ENCODE data around the gene PDZRN3. TPM values are rescaled to one million over a fixed set of nuclear protein-coding genes. Genes with fewer than 3 reads are reported as not detected.

The PDZRN3 gene
- total RNA-seq, 1 experiment from 2014 or later: not detected

GRCh38 chr3:73513260-73513659 is 111.5 kb downstream of the PDZRN3 start:
- Histone ChIP-seq H3K9me3 (ENCODE audit: insufficient read depth, low read depth) (no peaks in the 10 kb centered on the region), H3K27ac (no peak overlapping the region), H3K27me3 (ENCODE audit: insufficient read depth, low read depth) (peaks cover 22% of the 10 kb centered on the region), H3K9me2 (ENCODE audit: insufficient read depth) (no peaks in the 10 kb centered on the region), H3F3A (ENCODE audit: insufficient read depth, low read depth) (no peaks in the 10 kb centered on the region), H3K36me3 (ENCODE audit: low read depth) (no peaks in the 10 kb centered on the region), H3K4me2 (no peak overlapping the region), H3K4me3 (no peak overlapping the region), H2AFZ (no peak overlapping the region), H4K20me1 (ENCODE audit: insufficient read depth) (no peaks in the 10 kb centered on the region), H3K79me2 (ENCODE audit: low read depth) (no peaks in the 10 kb centered on the region), H3K4me1 (replicated peaks; ENCODE audit: insufficient read depth) (no peaks in the 10 kb centered on the region)
- ChIA-PET CTCF (no interaction called here), POLR2A (ENCODE audit: unreplicated experiment) (no interaction called here)
- no TSS peak for BruUV-seq (replicated peaks)
- intact Hi-C loops (cut with micrococcal nuclease; ENCODE audit: unreplicated experiment): no loop called here
- no peak for TF ChIP-seq CTCF (conservative IDR thresholded peaks at IDR 0.05)
- TF ChIP-seq EZH2 (IDR thresholded peaks at IDR 0.05; ENCODE audit: low read depth): no peak
- DNase-seq: no peak

GRCh38 chr3:73511571-73512525 is 112.9 kb downstream of the PDZRN3 start:
- CTCF ChIA-PET: no interaction called here
- DNase-seq: no peak
- H4K20me1 ChIP-seq (ENCODE audit: insufficient read depth): no peaks in the 10 kb centered on the region
- no peak for TF ChIP-seq EZH2 (IDR thresholded peaks at IDR 0.05; ENCODE audit: low read depth)
- no peak for TF ChIP-seq CTCF (conservative IDR thresholded peaks at IDR 0.05)
- intact Hi-C loops (cut with micrococcal nuclease; ENCODE audit: unreplicated experiment): no loop called here
- no peaks in the 10 kb centered on the region for H3F3A ChIP-seq (ENCODE audit: insufficient read depth, low read depth)
- no peaks in the 10 kb centered on the region for H3K79me2 ChIP-seq (ENCODE audit: low read depth)
- no TSS peak for BruUV-seq (replicated peaks)
- no peaks in the 10 kb centered on the region for H3K36me3 ChIP-seq (ENCODE audit: low read depth)
- H3K9me3 ChIP-seq (ENCODE audit: insufficient read depth, low read depth): no peaks in the 10 kb centered on the region
- POLR2A ChIA-PET (ENCODE audit: unreplicated experiment): no interaction called here
- H3K27ac ChIP-seq: no peak overlapping the region
- H3K9me2 ChIP-seq (ENCODE audit: insufficient read depth): no peaks in the 10 kb centered on the region
- H3K4me3 ChIP-seq: no peak overlapping the region
- H3K27me3 ChIP-seq (ENCODE audit: insufficient read depth, low read depth): peaks cover 22% of the 10 kb centered on the region
- no peak overlapping the region for H3K4me2 ChIP-seq
- no peaks in the 10 kb centered on the region for H3K4me1 ChIP-seq (replicated peaks; ENCODE audit: insufficient read depth)
- H2AFZ ChIP-seq: no peak overlapping the region

GRCh38 chr3:73510784-73511183 is 114.0 kb downstream of the PDZRN3 start:
- no peak for DNase-seq
- TF ChIP-seq EZH2 (IDR thresholded peaks at IDR 0.05; ENCODE audit: low read depth) (no peak), CTCF (conservative IDR thresholded peaks at IDR 0.05) (no peak)
- CTCF ChIA-PET: no interaction called here
- Histone ChIP-seq H3K9me3 (ENCODE audit: insufficient read depth, low read depth) (no peaks in the 10 kb centered on the region), H3K4me2 (no peak overlapping the region), H2AFZ (no peak overlapping the region), H3K27ac (no peak overlapping the region), H3K4me3 (no peak overlapping the region), H3K79me2 (ENCODE audit: low read depth) (no peaks in the 10 kb centered on the region), H3K4me1 (replicated peaks; ENCODE audit: insufficient read depth) (no peaks in the 10 kb centered on the region), H3K27me3 (ENCODE audit: insufficient read depth, low read depth) (peaks cover 22% of the 10 kb centered on the region), H4K20me1 (ENCODE audit: insufficient read depth) (no peaks in the 10 kb centered on the region), H3K36me3 (ENCODE audit: low read depth) (no peaks in the 10 kb centered on the region), H3K9me2 (ENCODE audit: insufficient read depth) (no peaks in the 10 kb centered on the region), H3F3A (ENCODE audit: insufficient read depth, low read depth) (no peaks in the 10 kb centered on the region)
- BruUV-seq (replicated peaks): no TSS peak
- POLR2A ChIA-PET (ENCODE audit: unreplicated experiment): no interaction called here
- intact Hi-C loops (cut with micrococcal nuclease; ENCODE audit: unreplicated experiment): no loop called here

Data from PC-9 (cell line).